Peyer's patch (tissue), 4 donors: ENCODE data around the gene ZCCHC8. TPM values are rescaled to one million over a fixed set of nuclear protein-coding genes. Genes with fewer than 3 reads are reported as not detected.
A peak's percentile ranks its signal among the peaks of the same experiment; 100 is the strongest.
"Not testable (repeated sequence)": the region's sequence is repeated elsewhere in the genome, so short reads cannot be mapped to it uniquely, and the experiment has no call there.

Experiments used
- DNase-seq, 3 donors: peaks; one replicate each; pipeline ENCODE4 v3.0.0-alpha.2; 2017 to 2019
- H3K27ac ChIP-seq, 4 donors: fragments of 200-600 bp; sonication (generic); one replicate each; pipeline ENCODE4 v1.5.1; 2016 to 2019
- H3K27me3 ChIP-seq, 2 donors: fragments of 200-600 bp; sonication (generic); one replicate each; pipeline ENCODE4 v1.5.1; 2019
- H3K36me3 ChIP-seq, 3 donors: fragments of 200-600 bp; sonication (generic); one replicate each; pipeline ENCODE4 v1.5.1; 2016 to 2019
- H3K4me1 ChIP-seq, 4 donors: fragments of 200-600 bp; sonication (generic); one replicate each; pipeline ENCODE4 v1.5.1; 2016 to 2019
- H3K4me3 ChIP-seq, 4 donors: fragments of 200-600 bp; sonication (generic); 1 replicate in 3 of 4; 2 replicates in 1 of 4; pipeline ENCODE4 v1.5.1; 2016 to 2019; ENCODE audit warnings: mild to moderate bottlenecking in 1 of 4
- H3K9me3 ChIP-seq, 4 donors: fragments of 200-600 bp; sonication (generic); one replicate each; pipeline ENCODE4 v1.5.1; 2016 to 2019; ENCODE audit warnings: mild to moderate bottlenecking in 1 of 4
- CTCF ChIP-seq, 6 experiments: fragments of 450-650 bp in 4 of 6; fragments of 200-600 bp in 2 of 6; sonication (generic) in 1 of 6; IDR thresholded peaks; one replicate each; pipeline ENCODE4 v1.5.1; 2017 to 2019; ENCODE audit warnings: antibody characterized with exemption in 6 of 6, mild to moderate bottlenecking in 3 of 6, moderate library complexity in 1 of 6
- POLR2A ChIP-seq, 2 donors: fragments of 450-650 bp; IDR thresholded peaks; one replicate each; pipeline ENCODE4 v1.5.1; 2017; ENCODE audit warnings: antibody characterized with exemption in 2 of 2, mild to moderate bottlenecking in 2 of 2, moderate library complexity in 2 of 2
- total RNA-seq, 4 donors: library from RNA; depleted of rRNA; stranded (reverse); fragments of >200 nt; gene quantifications; one replicate each; pipeline ENCODE4 v1.1.0, GENCODE V29; 2016

The ZCCHC8 gene
- total RNA-seq, 4 donors from 2014 or later, result 20.5 to 59.4 (median 28.4) TPM

GRCh38 chr12:122467983-122468382, 32.7 kb downstream of the ZCCHC8 start:
- no peak for TF ChIP-seq CTCF (IDR thresholded peaks at IDR 0.05)
- TF ChIP-seq POLR2A (IDR thresholded peaks at IDR 0.05), result no peak
- no peak for DNase-seq
- H3K4me3 ChIP-seq, result no peak overlapping the region
- H3K27ac ChIP-seq, result no peak overlapping the region
- no peaks in the 10 kb centered on the region for H3K9me3 ChIP-seq
- no peaks in the 10 kb centered on the region for H3K27me3 ChIP-seq
- H3K4me1 ChIP-seq, result no peaks in the 10 kb centered on the region
- peaks cover 0 to 9% (median 0%) of the 10 kb centered on the region in 3 donors for H3K36me3 ChIP-seq

- peak overlapping the region in 2 of 4 donors; percentile 27 to 70 for H3K27ac ChIP-seq
- not testable (repeated sequence) for H3K9me3 ChIP-seq, H3K4me1 ChIP-seq, H3K36me3 ChIP-seq, H3K27me3 ChIP-seq, H3K4me3 ChIP-seq
- peak in 2 of 3 donors; percentile 12 to 64 for DNase-seq
These were observed 36.3 kb downstream of the ZCCHC8 start for GRCh38 chr12:122464317-122465042.

- H3K36me3 ChIP-seq, result no peaks in the 10 kb centered on the region
- no peak for TF ChIP-seq CTCF (IDR thresholded peaks at IDR 0.05)
- no peak for TF ChIP-seq POLR2A (IDR thresholded peaks at IDR 0.05)
- H3K9me3 ChIP-seq, result no peaks in the 10 kb centered on the region
- H3K27ac ChIP-seq, result no peak overlapping the region
- no peaks in the 10 kb centered on the region for H3K27me3 ChIP-seq
- DNase-seq, result no peak
- H3K4me1 ChIP-seq, result no peaks in the 10 kb centered on the region
- H3K4me3 ChIP-seq, result no peak overlapping the region
These were observed 40.1 kb downstream of the ZCCHC8 start for GRCh38 chr12:122460641-122461040.

GRCh38 chr12:122460061-122460460, 40.7 kb downstream of the ZCCHC8 start:
- Histone ChIP-seq H3K27me3 (no peaks in the 10 kb centered on the region), H3K4me1 (no peaks in the 10 kb centered on the region), H3K36me3 (no peaks in the 10 kb centered on the region), H3K27ac (no peak overlapping the region), H3K4me3 (no peak overlapping the region), H3K9me3 (no peaks in the 10 kb centered on the region)
- DNase-seq, result no peak
- no peak for TF ChIP-seq POLR2A (IDR thresholded peaks at IDR 0.05)

- H3K9me3 ChIP-seq, result no peaks in the 10 kb centered on the region
- H3K36me3 ChIP-seq, result no peaks in the 10 kb centered on the region
- H3K27me3 ChIP-seq, result no peaks in the 10 kb centered on the region
- peak in 1 of 3 donors; percentile 30 for DNase-seq
- TF ChIP-seq CTCF (IDR thresholded peaks at IDR 0.05), result no peak
- TF ChIP-seq POLR2A (IDR thresholded peaks at IDR 0.05), result no peak
- H3K4me3 ChIP-seq, result no peak overlapping the region
- H3K27ac ChIP-seq, result no peak overlapping the region
- no peaks in the 10 kb centered on the region for H3K4me1 ChIP-seq
These were observed 41.5 kb downstream of the ZCCHC8 start for GRCh38 chr12:122459211-122459610.

GRCh38 chr12:122458105-122459035, 42.4 kb downstream of the ZCCHC8 start:
- no peak for TF ChIP-seq CTCF (IDR thresholded peaks at IDR 0.05)
- TF ChIP-seq POLR2A (IDR thresholded peaks at IDR 0.05), result no peak
- peak in 1 of 3 donors; percentile 37 for DNase-seq
- H3K27ac ChIP-seq, result no peak overlapping the region

More at GRCh38 chr12:122458105-122459035, 42.4 kb downstream of the ZCCHC8 start:
- H3K9me3 ChIP-seq, result no peaks in the 10 kb centered on the region
- no peaks in the 10 kb centered on the region for H3K36me3 ChIP-seq
- no peak overlapping the region for H3K4me3 ChIP-seq
- no peaks in the 10 kb centered on the region for H3K27me3 ChIP-seq
- H3K4me1 ChIP-seq, result peaks cover 0 to 6% (median 4%) of the 10 kb centered on the region in 4 donors
